ENCODE data around the gene SLC16A8.
A peak's percentile ranks its signal among the peaks of the same experiment; 100 is the strongest.

The SLC16A8 gene

GRCh38 chr22:38032681-38033521 lies 51.1 kb downstream of the SLC16A8 start (continued):
- TF ChIP-seq PRDM4 (tag by site-specific recombination; IDR thresholded peaks at IDR 0.05) (no peak), HIC1 (tag by site-specific recombination; IDR thresholded peaks at IDR 0.05) (no peak), ZNF707 (tag by site-specific recombination; IDR thresholded peaks at IDR 0.05) (no peak), ZNF423 (tag by site-specific recombination; IDR thresholded peaks at IDR 0.05) (no peak), ZNF394 (tag by site-specific recombination; IDR thresholded peaks at IDR 0.05; ENCODE audit: borderline replicate concordance) (no peak; the same call in 1 of the 2 replicates), TRIM28 (IDR thresholded peaks at IDR 0.05; ENCODE audit: borderline replicate concordance, low read length) (no peak), ZNF558 (tag by site-specific recombination; IDR thresholded peaks at IDR 0.05) (peak; percentile 78; the same call in 1 of the 2 replicates), AEBP2 (tag by site-specific recombination; IDR thresholded peaks at IDR 0.05; ENCODE audit: borderline replicate concordance) (no peak), OVOL3 (tag by site-specific recombination; IDR thresholded peaks at IDR 0.05) (no peak), REST (tag by site-specific recombination; IDR thresholded peaks at IDR 0.05) (0 out of 2 replicates have a peak, but pooled peaks have one; percentile 19), ZNF560 (tag by site-specific recombination; IDR thresholded peaks at IDR 0.05; ENCODE audit: borderline replicate concordance) (no peak), SP2 (tag by site-specific recombination; IDR thresholded peaks at IDR 0.05) (peak; percentile 34; the same call in 1 of the 2 replicates), ZNF792 (tag by site-specific recombination; IDR thresholded peaks at IDR 0.05) (0 out of 2 replicates have a peak, but pooled peaks have one; percentile 19), ZIC2 (tag by site-specific recombination; IDR thresholded peaks at IDR 0.05) (peak; percentile 100), ZNF529 (tag by site-specific recombination; IDR thresholded peaks at IDR 0.05; ENCODE audit: insufficient replicate concordance) (no peak), ZBTB26 (tag by site-specific recombination; optimal IDR thresholded peaks at IDR 0.05) (peak; percentile 7), ZBTB10 (tag by site-specific recombination; IDR thresholded peaks at IDR 0.05) (peak; percentile 74), WT1 (tag by site-specific recombination; IDR thresholded peaks at IDR 0.05) (no peak), ZFP3 (tag by site-specific recombination; IDR thresholded peaks at IDR 0.05; ENCODE audit: low read depth) (peak; percentile 89), ZNF23 (tag by site-specific recombination; IDR thresholded peaks at IDR 0.05; ENCODE audit: borderline replicate concordance) (no peak), HOXD13 (CRISPR knock-in tag; IDR thresholded peaks at IDR 0.05; ENCODE audit: borderline replicate concordance) (no peak), ZNF433 (tag by site-specific recombination; IDR thresholded peaks at IDR 0.05; ENCODE audit: low read depth) (no peak), ZNF391 (tag by site-specific recombination; IDR thresholded peaks at IDR 0.05; ENCODE audit: borderline replicate concordance, low read depth) (0 out of 2 replicates have a peak, but pooled peaks have one; percentile 58)
- TF ChIP-seq, protein P1, sequence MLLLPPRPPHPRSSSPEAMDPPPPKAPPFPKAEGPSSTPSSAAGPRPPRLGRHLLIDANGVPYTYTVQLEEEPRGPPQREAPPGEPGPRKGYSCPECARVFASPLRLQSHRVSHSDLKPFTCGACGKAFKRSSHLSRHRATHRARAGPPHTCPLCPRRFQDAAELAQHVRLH (tag by site-specific recombination; IDR thresholded peaks at IDR 0.05), result no peak

Measured in HEK293 (cell line).